Erythroblast (primary cell): Measurements from ENCODE around the gene PLEKHG2.
"Not testable (repeated sequence)": the region's sequence is repeated elsewhere in the genome, so short reads cannot be mapped to it uniquely, and the experiment has no call there.

Experiments
- DNase-seq, 2 experiments: peaks; one replicate each; lab custom pipeline; 2025; lab: John Stamatoyannopoulos, UW
- GATA1 ChIP-seq: IDR thresholded peaks from 2 replicates; pipeline ENCODE4 v1.6.1; 2011; ENCODE audit warnings: low read depth, mild to moderate bottlenecking, control low read depth, low read length, moderate library complexity
- POLR2A ChIP-seq: IDR thresholded peaks from 2 replicates; pipeline ENCODE4 v1.6.1; 2011; ENCODE audit warnings: mild to moderate bottlenecking, low read length

Gene PLEKHG2

GRCh38 chr19:39446365-39447084 is 34.1 kb downstream of the PLEKHG2 start:
- TF ChIP-seq POLR2A (no peak), GATA1 (no peak)
- DNase-seq: no peak

GRCh38 chr19:39448271-39448670 is 35.8 kb downstream of the PLEKHG2 start:
- TF ChIP-seq GATA1 (no peak), POLR2A (no peak)
- no peak for DNase-seq

- TF ChIP-seq POLR2A (no peak), GATA1 (no peak)
- no peak for DNase-seq
These were observed 36.8 kb downstream of the PLEKHG2 start for GRCh38 chr19:39449116-39449797.

GRCh38 chr19:39451257-39451656 is 38.8 kb downstream of the PLEKHG2 start:
- DNase-seq: not testable (repeated sequence)

DNA sequence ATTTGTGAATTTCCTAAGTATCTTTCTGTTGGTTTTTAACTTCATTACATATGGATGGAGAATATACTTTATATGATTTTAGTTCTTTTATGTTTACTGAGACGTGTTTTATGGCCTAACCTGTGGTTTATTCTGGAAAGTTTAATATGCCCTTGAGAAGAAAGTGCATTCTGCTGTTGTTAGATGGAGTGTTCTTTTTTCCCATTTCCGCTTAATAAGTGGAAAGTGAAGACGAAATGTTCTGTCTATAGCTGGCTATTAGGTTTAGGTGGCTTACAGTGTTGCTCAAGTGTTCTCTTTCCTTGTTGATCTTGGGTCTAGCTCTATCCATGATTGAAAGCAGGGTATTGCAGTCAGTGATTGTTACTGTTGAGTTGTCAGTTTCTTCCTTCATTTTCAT is 50.9 kb downstream of the PLEKHG2 start:
- DNase-seq: no peak
- TF ChIP-seq GATA1 (no peak), POLR2A (no peak)

- TF ChIP-seq GATA1: no peak
- no peak for TF ChIP-seq POLR2A
- DNase-seq: no peak
These were observed 53.7 kb downstream of the PLEKHG2 start for GRCh38 chr19:39465956-39466747.

DNA sequence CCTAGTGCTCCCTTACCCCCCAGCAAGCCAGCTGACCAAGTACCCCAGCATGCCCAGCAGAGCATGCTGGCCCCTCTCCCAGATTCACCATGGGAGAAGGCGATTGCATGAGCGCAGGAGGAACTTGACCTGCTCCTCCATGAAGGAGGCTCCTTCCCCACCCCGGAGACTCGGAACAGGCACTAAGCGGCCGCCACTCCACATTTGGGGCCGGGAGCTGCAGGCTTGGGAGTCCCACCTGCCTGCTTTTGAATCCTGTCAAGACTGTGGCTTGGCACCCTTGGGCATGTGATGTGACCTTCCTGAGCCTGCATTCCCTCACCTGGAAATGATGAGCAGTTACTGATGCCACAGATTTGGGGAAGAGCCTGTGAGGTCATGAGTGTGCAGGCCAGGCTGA is 55.5 kb downstream of the PLEKHG2 start:
- DNase-seq: no peak
- TF ChIP-seq POLR2A (no peak), GATA1 (no peak)

DNA sequence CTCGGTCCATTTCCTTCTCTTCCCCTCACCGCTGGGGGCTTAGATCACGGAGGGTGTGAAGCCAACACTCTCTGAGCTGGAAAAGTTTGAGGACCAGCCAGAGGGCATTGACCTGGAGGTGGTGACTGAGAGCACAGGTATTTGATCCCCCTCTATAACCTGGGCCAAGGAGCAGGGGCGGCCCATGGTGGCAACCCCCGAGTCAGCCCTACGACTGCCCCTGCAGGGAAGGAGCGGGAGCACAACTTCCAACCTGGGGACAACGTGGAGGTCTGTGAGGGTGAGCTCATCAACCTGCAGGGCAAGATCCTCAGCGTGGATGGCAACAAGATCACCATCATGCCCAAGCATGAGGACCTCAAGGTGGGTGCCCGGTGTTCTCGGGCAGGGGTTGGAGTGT is 56.6 kb downstream of the PLEKHG2 start:
- no peak for DNase-seq
- no peak for TF ChIP-seq POLR2A
- TF ChIP-seq GATA1: no peak

DNA sequence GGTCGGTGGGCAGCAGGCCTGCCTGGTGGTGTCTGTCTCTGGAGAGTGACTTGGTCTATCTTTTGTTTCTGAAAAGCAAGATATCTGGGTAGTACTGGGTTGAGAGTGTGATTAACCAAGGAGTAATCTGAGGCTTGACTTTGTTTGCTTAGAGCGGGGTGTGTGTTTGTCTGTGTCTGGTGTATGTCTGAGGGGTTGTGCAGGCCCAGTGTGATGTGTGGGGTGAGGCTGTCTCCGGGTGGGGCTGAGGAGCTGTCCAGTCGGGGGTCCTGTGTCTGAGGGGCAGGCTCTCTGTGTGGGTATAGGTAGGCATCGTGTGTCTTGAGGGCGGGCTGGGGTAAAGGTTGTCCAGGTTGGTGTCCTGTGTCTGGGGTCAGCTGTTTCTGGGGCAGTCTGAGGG is 57.1 kb downstream of the PLEKHG2 start:
- no peak for DNase-seq
- TF ChIP-seq GATA1 (no peak), POLR2A (no peak)

DNA sequence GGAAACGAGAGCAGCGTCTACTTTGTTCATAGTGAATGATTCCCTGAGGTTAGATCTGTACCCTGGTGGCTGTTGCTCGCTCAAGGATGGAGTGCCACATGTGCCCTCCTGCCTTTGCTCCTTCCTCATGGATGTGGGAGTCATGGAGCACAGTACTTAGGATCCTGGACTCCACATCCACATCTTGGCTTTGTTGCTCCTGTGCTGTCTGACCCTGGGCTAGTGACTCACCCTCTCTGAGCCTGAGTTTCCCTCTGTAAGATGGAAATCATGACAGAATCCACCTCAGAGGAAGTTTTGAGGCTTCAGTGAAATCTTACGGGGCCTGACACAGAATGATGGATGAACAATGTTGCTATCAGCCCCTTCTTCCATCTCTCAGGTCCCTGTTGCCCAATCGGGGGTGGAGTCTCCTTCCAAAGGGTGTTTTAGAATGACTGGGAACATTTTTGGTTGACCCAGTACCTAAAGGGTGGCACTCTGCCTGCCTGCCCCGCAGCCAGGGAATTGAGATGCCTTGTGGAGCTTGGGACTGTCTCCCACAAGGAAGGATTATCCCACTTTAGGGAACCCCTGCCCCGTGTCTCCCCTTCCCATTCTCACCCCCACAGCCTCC is 58.4 kb downstream of the PLEKHG2 start:
- TF ChIP-seq GATA1 (no peak), POLR2A (no peak)

GRCh38 chr19:39471756-39472536 is 59.5 kb downstream of the PLEKHG2 start:
- TF ChIP-seq GATA1 (no peak), POLR2A (no peak)
- no peak for DNase-seq

More for the DNA sequence above, 58.4 kb downstream of the PLEKHG2 start:
- no peak for DNase-seq

DNA sequence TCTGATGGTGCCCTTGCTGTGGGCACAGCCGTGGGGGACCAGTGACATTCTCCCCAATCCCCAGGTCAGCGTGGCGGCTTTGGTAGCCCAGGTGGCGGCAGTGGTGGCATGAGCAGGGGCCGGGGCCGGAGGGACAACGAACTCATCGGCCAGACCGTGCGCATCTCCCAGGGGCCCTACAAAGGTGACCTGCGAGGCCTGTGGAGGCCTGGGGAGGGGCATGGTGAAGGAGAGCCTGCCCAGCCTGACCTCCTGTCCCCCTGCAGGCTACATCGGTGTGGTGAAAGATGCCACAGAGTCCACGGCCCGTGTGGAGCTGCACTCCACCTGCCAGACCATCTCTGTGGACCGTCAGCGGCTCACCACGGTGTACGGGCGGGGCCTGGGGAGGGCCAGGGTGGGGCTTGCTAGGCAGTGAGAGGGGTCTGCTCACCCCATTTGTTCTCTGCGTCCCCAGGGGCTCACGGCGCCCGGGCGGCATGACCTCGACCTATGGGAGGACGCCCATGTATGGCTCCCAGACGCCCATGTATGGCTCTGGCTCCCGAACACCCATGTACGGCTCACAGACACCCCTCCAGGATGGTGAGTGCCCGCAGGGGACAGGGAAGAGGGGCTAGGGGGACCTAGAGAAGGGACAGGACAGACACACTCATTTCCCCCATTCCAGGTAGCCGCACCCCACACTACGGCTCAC is 60.4 kb downstream of the PLEKHG2 start:
- no peak for TF ChIP-seq GATA1
- TF ChIP-seq POLR2A: no peak
- DNase-seq: no peak
